GM12891 (cell line): ENCODE results near the gene MEAK7.

ENCODE experiments used
- POLR2A ChIP-seq: IDR thresholded peaks from 2 replicates; pipeline ENCODE4 v1.6.1; 2011; ENCODE audit warnings: low read depth, low read length, control low read depth
- POLR2AphosphoS5 ChIP-seq: IDR thresholded peaks from 2 replicates; pipeline ENCODE4 v1.6.1; 2011; ENCODE audit warnings: low read depth, low read length, control low read depth
- SPI1 ChIP-seq: IDR thresholded peaks from 2 replicates; pipeline ENCODE4 v1.6.1; 2011; ENCODE audit warnings: low read depth, low read length, control low read depth
- TAF1 ChIP-seq: IDR thresholded peaks from 2 replicates; pipeline ENCODE4 v1.6.1; 2011; ENCODE audit warnings: low read depth, low read length, control low read depth

DNA sequence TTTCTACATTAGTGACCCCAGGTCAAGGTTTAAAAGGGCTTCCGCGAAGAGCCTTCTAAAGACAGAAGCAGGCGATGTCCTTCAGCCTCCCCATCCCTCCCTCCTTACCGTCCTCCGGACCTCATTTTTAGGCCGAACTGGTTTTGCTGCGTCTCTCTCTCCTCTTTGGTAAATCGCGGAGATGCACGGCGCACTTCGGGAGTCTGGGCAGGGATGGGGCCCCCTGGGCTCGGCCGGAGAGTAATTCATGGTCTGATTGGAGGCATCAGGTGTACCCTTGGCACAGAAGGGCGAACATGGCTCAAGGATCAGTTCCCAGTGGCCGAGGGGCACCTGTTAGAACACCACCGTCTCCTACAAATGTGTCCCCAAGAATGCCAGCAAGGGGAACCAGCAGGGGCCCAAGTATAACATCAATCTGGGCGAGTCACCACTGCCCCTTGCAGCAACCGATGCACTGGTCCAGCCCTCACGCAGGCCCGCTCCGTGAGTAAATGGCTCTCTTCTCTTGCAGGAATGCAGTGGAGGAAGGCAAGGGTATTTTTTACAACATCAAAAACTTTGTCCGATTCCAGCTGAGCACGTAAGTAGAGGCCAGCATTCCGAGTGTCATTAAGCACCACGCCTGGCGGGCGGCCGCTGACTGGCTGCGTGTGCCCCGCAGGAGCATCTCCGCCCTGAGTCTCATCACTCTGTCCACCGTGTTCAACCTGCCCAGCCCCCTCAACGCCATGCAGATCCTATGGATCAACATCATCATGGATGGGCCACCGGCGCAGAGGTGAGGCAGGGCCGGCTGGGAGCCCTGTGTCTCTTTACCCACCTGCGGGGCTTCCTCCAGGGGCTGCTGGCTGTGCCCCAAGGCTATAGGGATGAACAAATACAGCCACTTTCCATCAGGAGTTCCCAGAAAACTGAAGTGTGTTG is 45.6 kb downstream of the MEAK7 start:
- TF ChIP-seq POLR2A (no peak), POLR2AphosphoS5 (no peak), TAF1 (no peak), SPI1 (no peak)
